Endothelial cell of umbilical vein (primary cell): ENCODE results near the gene SYTL3.

Source experiments
- CTCF ChIP-seq, 2 donors: IDR thresholded peaks; 1 replicate in 1 of 2; 2 replicates in 1 of 2; pipeline ENCODE4 v1.5.1; 2011; ENCODE audit warnings: low read length in 2 of 2, mild to moderate bottlenecking in 2 of 2, moderate library complexity in 2 of 2, control low read depth in 1 of 2, inconsistent platforms in 1 of 2, low read depth in 1 of 2; ENCODE audit not compliant: insufficient read depth in 1 of 2; ENCODE audit errors: extremely low read depth in 1 of 2
- EZH2 ChIP-seq: IDR thresholded peaks from 2 replicates; pipeline ENCODE4 v1.6.1; 2012; ENCODE audit warnings: borderline replicate concordance, low read depth, mild to moderate bottlenecking, moderate library complexity, low read length, inconsistent platforms; ENCODE audit not compliant: severe bottlenecking
- FOS ChIP-seq: IDR thresholded peaks from 2 replicates; pipeline ENCODE4 v1.6.1; 2011; ENCODE audit warnings: mild to moderate bottlenecking, low read length, moderate library complexity, borderline replicate concordance; ENCODE audit not compliant: insufficient read depth
- POLR2AphosphoS5 ChIP-seq: IDR thresholded peaks from 2 replicates; pipeline ENCODE4 v1.6.1; 2012; ENCODE audit warnings: low read depth, mild to moderate bottlenecking, control low read depth, low read length, moderate library complexity; ENCODE audit not compliant: insufficient read depth

- no peak for TF ChIP-seq EZH2
- no peak for TF ChIP-seq CTCF (IDR thresholded peaks at IDR 0.05; ENCODE audit: extremely low read depth in 1 of 2, insufficient read depth in 1 of 2, low read depth in 1 of 2, low read length in 2 of 2)
- no peak for TF ChIP-seq POLR2AphosphoS5
- TF ChIP-seq FOS = no peak
These were observed 39.4 kb upstream of the SYTL3 start for GRCh38 chr6:158610319-158610968.
